ENCODE results near the gene GK. TPM values are rescaled to one million over a fixed set of nuclear protein-coding genes. Genes with fewer than 3 reads are reported as not detected.

Gene GK
- total and polyA plus RNA-seq, 2 donors (not counting 1 experiment from before 2014, with no cell fraction given) = 4.8 to 10.2 TPM

DNA sequence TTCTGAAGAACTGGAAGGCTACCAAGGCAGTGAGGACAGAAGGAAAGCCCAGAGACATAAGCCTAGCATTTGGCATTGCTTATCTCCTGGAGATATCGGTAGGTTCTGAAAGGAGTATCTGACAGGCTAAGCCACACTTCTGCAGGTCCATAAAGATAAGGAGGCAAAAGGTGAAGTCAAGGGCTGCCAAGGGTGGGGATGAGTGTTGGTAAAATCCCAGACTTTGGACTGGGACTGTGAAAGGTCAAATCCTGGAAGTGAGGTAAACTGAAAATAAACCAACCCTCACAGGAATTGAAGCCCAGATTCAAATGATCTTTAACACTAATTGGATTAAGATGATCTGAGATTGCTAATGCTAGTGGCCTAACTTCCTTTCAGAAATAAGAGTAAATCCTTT, 27.4 kb downstream of the GK start:
- no peak for TF ChIP-seq EZH2 (IDR thresholded peaks at IDR 0.05; ENCODE audit: borderline replicate concordance, insufficient read depth, low read depth, low read length, poor library complexity, severe bottlenecking)
- TF ChIP-seq, protein P1, sequence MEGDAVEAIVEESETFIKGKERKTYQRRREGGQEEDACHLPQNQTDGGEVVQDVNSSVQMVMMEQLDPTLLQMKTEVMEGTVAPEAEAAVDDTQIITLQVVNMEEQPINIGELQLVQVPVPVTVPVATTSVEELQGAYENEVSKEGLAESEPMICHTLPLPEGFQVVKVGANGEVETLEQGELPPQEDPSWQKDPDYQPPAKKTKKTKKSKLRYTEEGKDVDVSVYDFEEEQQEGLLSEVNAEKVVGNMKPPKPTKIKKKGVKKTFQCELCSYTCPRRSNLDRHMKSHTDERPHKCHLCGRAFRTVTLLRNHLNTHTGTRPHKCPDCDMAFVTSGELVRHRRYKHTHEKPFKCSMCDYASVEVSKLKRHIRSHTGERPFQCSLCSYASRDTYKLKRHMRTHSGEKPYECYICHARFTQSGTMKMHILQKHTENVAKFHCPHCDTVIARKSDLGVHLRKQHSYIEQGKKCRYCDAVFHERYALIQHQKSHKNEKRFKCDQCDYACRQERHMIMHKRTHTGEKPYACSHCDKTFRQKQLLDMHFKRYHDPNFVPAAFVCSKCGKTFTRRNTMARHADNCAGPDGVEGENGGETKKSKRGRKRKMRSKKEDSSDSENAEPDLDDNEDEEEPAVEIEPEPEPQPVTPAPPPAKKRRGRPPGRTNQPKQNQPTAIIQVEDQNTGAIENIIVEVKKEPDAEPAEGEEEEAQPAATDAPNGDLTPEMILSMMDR (IDR thresholded peaks at IDR 0.05) = no peak
- H3K4me3 Mint-ChIP-seq = no peak overlapping the region
- no peaks in the 10 kb centered on the region for H4K20me1 ChIP-seq (ENCODE audit: control insufficient read depth, insufficient read depth, low read length, poor library complexity, severe bottlenecking)
- H3K9me3 ChIP-seq (ENCODE audit: control extremely low read depth in 1 of 3, control insufficient read depth in 2 of 3, insufficient read depth in 1 of 3, low read length in 2 of 3) = no peaks in the 10 kb centered on the region
- no peaks in the 10 kb centered on the region for H3K9me3 Mint-ChIP-seq (ENCODE audit: insufficient read depth)
- H2AFZ ChIP-seq (ENCODE audit: insufficient read depth, low read depth, low read length, poor library complexity, severe bottlenecking) = no peak overlapping the region
- no peak overlapping the region for H3K4me3 ChIP-seq (ENCODE audit: control extremely low read depth in 1 of 5, extremely low read depth in 1 of 5, insufficient read depth in 1 of 5, low read depth in 2 of 5, low read length in 4 of 5)
- intact Hi-C loops (cut with micrococcal nuclease) = no loop called here
- no peaks in the 10 kb centered on the region for H3K36me3 ChIP-seq (replicated peaks in 1 of 2; ENCODE audit: control extremely low read depth in 1 of 2, control insufficient read depth in 1 of 2, extremely low read depth in 1 of 2, insufficient read depth in 2 of 2, low read length in 1 of 2)
- H3K27me3 ChIP-seq (replicated peaks in 1 of 4; ENCODE audit: control extremely low read depth in 1 of 4, control insufficient read depth in 3 of 4, insufficient read depth in 4 of 4, low read length in 3 of 4) = no peaks in the 10 kb centered on the region
- no peaks in the 10 kb centered on the region for H3K27me3 Mint-ChIP-seq
- H3K27ac ChIP-seq (ENCODE audit: low read length in 2 of 2) = no peak overlapping the region
- DNase-seq = no peak
- ChIA-PET CTCF (no interaction called here), POLR2A (no interaction called here)
- no peak overlapping the region for H3K4me2 ChIP-seq (replicated peaks; ENCODE audit: low read depth, low read length, poor library complexity, severe bottlenecking)
- ATAC-seq (ENCODE audit: low read depth) = no peak
- H3K79me2 ChIP-seq (ENCODE audit: control insufficient read depth, insufficient read depth, low read length) = no peaks in the 10 kb centered on the region
- no CpG with 5 or more reads among the region's 1 CpG for WGBS (ENCODE audit: insufficient coverage)
- H3K27ac Mint-ChIP-seq = no peak overlapping the region
- no peaks in the 10 kb centered on the region for H3K4me1 Mint-ChIP-seq
- no peak overlapping the region for H3K9ac ChIP-seq (ENCODE audit: low read length)
- H3K4me1 ChIP-seq (ENCODE audit: control insufficient read depth in 2 of 2, insufficient read depth in 2 of 2, low read length in 2 of 2) = no peaks in the 10 kb centered on the region

DNA sequence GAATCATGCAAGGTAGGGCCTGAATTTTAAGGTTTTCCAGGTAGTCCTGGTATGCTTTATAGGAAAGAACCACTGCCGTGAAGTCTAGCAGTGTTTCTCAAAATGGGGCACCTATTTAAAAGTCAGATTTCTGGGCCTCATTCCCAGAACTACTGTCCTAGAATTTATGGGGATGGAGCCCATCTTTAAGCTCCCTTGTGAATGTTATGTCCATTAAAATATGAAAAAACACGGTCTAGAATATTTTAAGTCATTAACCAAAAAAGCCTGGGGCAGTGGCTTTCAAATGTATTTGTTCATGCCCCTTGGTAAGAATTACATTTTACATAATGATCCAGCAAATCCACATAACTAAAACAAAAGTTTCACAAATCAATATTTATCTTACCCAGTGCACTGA, 35.4 kb downstream of the GK start:
- CTCF ChIA-PET = interaction anchor here (0.6 kb wide), 1 partner anchor 265 kb away, joined by 3 read pairs; no protein-coding TSS in a partner anchor
- intact Hi-C loops (cut with micrococcal nuclease) = no loop called here
- POLR2A ChIA-PET = no interaction called here

More for the DNA sequence above, 35.4 kb downstream of the GK start:
- Histone ChIP-seq H4K20me1 (ENCODE audit: control insufficient read depth, insufficient read depth, low read length, poor library complexity, severe bottlenecking) (no peaks in the 10 kb centered on the region), H3K79me2 (ENCODE audit: control insufficient read depth, insufficient read depth, low read length) (no peaks in the 10 kb centered on the region), H3K9me3 (ENCODE audit: control extremely low read depth in 1 of 3, control insufficient read depth in 2 of 3, insufficient read depth in 1 of 3, low read length in 2 of 3) (no peaks in the 10 kb centered on the region), H3K9ac (ENCODE audit: low read length) (no peak overlapping the region), H2AFZ (ENCODE audit: insufficient read depth, low read depth, low read length, poor library complexity, severe bottlenecking) (no peak overlapping the region), H3K27ac (ENCODE audit: low read length in 2 of 2) (no peak overlapping the region), H3K36me3 (replicated peaks in 1 of 2; ENCODE audit: control extremely low read depth in 1 of 2, control insufficient read depth in 1 of 2, extremely low read depth in 1 of 2, insufficient read depth in 2 of 2, low read length in 1 of 2) (no peaks in the 10 kb centered on the region), H3K27me3 (replicated peaks in 1 of 4; ENCODE audit: control extremely low read depth in 1 of 4, control insufficient read depth in 3 of 4, insufficient read depth in 4 of 4, low read length in 3 of 4) (no peaks in the 10 kb centered on the region), H3K4me1 (ENCODE audit: control insufficient read depth in 2 of 2, insufficient read depth in 2 of 2, low read length in 2 of 2) (no peaks in the 10 kb centered on the region), H3K4me3 (ENCODE audit: control extremely low read depth in 1 of 5, extremely low read depth in 1 of 5, insufficient read depth in 1 of 5, low read depth in 2 of 5, low read length in 4 of 5) (no peak overlapping the region), H3K4me2 (replicated peaks; ENCODE audit: low read depth, low read length, poor library complexity, severe bottlenecking) (no peak overlapping the region)
- H3K27me3 Mint-ChIP-seq = no peaks in the 10 kb centered on the region
- DNase-seq (no peak), ATAC-seq (ENCODE audit: low read depth) (no peak)
- no peak overlapping the region for H3K27ac Mint-ChIP-seq
- no peak for TF ChIP-seq EZH2 (IDR thresholded peaks at IDR 0.05; ENCODE audit: borderline replicate concordance, insufficient read depth, low read depth, low read length, poor library complexity, severe bottlenecking)
- TF ChIP-seq, protein P1 (IDR thresholded peaks at IDR 0.05) = no peak
- WGBS (ENCODE audit: insufficient coverage) = no CpG with 5 or more reads among the region's 2 CpGs
- H3K4me1 Mint-ChIP-seq = no peaks in the 10 kb centered on the region
- H3K4me3 Mint-ChIP-seq = no peak overlapping the region
- no peaks in the 10 kb centered on the region for H3K9me3 Mint-ChIP-seq (ENCODE audit: insufficient read depth)

All from B cell (primary cell).